ENCODE measurements around the gene SIN3A.
A peak's percentile ranks its signal among the peaks of the same experiment; 100 is the strongest.
"Not testable (repeated sequence)": the region's sequence is repeated elsewhere in the genome, so short reads cannot be mapped to it uniquely, and the experiment has no call there.

The SIN3A gene

DNA sequence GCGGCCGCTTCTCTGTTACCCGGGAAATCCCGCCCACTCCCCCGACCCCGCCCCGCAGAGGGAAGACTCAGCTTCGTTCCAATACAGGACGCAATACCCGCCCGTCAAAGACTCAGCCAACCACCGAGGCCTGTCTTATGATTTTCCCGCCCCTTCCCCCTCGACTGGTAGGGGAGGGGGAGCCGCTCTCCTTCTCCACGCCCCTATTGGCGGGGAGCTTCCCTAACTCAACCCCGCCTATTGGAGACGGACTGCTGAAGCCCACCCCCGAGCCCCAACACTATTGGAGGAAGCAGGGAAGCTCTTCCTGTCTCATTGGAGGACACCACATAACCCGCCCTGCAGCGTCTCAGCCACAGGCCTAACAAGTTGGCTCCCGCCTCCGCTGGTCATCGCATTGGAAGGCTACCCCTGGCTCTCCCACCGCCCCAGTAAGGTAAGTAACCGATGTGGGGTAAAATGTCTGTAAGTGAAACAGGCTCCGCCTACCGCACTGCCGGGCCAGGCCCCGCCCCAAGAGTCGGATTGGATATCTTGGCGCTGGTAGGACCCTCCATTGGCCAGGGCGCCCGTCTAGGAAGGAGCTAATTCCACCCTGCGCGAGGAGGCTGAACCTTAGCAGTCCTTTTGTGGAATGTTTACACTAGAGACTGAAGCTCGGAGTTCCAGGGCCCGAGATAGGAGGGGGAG is at the start of gene SIN3A:
TSS of gene SIN3A (minus strand) at position 17 of the 690 bp plus-strand sequence. CDS start 21,315 bp downstream, outside the sequence.
- DNase-seq: peak; percentile 100

DNA sequence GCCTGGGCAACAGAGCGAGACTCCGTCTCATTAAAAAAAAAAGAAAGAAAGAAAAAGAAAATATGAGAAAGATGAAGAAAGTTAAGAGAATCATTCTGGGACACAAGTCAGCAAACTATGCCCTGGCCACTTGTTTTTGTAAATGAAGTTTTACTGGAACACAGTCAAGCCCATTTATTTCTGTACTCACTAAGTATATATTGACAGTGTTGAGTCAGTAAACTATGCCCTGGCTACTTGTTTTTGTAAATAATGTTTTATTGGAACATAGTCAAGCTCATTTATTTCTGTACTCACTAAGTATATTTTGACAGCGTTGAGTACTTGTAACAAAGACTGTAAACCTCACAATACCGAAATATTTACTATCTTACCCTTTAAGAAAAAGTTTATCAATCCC is 42.2 kb upstream of the SIN3A start:
- no peak for DNase-seq

- DNase-seq: no peak
These were observed 32.5 kb upstream of the SIN3A start for GRCh38 chr15:75483961-75484360.

- DNase-seq: not testable (repeated sequence)
These were observed 32.1 kb upstream of the SIN3A start for GRCh38 chr15:75483556-75483955.

DNA sequence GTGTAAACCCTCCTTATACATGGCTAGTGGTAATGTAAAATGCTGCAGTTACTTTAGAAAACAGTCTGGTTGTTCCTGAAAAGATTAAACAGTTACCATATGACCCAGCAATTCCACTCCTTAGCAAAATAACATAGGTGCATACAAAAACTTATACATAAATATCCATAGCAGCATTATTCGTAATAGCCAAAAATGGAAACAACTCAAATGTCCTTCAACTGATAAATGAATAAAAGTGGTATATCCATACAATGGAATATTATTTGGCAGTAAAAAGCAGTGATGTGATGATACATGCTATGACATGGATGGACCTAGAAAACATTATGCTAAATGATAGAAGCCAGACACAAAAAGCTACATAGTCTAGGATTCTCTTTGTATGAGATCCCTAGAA is 31.6 kb upstream of the SIN3A start:
- no peak for DNase-seq

DNA sequence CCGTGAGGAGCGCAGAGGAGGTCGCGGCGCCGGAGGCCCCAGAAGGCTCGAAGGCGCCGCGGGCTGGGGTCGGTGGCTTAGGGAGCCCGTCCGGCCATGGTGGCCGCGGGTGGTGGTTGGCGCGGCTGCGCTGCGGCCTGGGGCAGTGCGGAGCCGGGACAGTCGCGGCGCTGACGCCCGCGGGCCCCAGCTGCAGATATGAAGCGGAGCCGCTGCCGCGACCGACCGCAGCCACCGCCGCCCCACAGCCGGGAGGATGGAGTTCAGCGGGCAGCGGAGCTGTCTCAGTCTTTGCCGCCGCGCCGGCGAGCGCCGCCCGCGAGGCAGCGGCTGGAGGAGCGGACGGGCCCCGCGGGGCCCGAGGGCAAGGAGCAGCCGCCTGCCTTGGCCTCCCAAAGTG is 29.0 kb upstream of the SIN3A start:
- not testable (repeated sequence) for DNase-seq

GRCh38 chr15:75479670-75480069 is 28.2 kb upstream of the SIN3A start:
- DNase-seq: no peak

- not testable (repeated sequence) for DNase-seq
These were observed 25.6 kb upstream of the SIN3A start for GRCh38 chr15:75477094-75477493.

- DNase-seq: no peak
These were observed 17.6 kb upstream of the SIN3A start for GRCh38 chr15:75468913-75469598.

DNA sequence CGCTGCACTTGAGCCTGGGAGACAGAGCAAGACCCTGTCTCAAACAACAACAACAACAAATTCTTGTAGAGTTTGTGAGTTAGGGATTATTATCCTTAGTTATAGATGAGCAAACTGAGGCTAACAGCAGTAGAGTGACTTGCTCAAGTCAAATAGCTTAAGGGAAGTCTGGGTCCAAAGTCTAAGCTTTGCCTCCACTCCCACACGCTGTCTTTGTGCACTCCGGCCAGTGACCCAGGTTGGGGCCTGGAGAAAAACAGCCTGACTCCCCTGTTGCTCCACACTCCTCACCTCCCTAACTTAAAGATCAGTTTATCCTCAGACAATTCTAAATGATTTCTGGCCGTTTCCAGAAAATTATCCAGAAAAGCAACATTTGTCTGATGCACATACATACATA is 9.2 kb upstream of the SIN3A start:
- no peak for DNase-seq

- no peak for DNase-seq
These were observed 8.1 kb upstream of the SIN3A start for GRCh38 chr15:75459581-75459980.

DNA sequence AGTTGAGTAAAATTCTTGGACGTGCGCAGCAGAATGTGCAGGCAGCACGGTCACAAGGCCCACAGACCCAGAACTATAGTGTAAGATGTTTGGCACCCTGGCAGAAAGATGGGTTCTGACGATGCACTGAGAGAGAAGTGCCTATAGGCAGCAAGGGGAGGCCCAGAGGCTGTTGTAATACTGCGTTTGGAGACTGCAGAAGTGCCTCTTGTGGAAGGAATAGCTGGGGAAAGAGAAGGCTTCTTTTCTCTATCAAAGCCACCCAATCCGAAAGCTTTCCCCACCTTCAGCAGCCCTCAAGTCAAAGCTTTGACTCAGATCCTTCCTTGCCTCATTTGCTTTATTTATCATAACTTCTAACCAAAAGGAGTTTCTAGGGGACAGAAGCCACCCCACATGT is 5.2 kb upstream of the SIN3A start:
- no peak for DNase-seq

- no peak for DNase-seq
These were observed 4.6 kb upstream of the SIN3A start for GRCh38 chr15:75455982-75456531.

GRCh38 chr15:75455424-75455981 is 4.0 kb upstream of the SIN3A start:
- DNase-seq: peak; percentile 92

- peak; percentile 92 for DNase-seq
These were observed 3.2 kb upstream of the SIN3A start for GRCh38 chr15:75454471-75455378.

DNA sequence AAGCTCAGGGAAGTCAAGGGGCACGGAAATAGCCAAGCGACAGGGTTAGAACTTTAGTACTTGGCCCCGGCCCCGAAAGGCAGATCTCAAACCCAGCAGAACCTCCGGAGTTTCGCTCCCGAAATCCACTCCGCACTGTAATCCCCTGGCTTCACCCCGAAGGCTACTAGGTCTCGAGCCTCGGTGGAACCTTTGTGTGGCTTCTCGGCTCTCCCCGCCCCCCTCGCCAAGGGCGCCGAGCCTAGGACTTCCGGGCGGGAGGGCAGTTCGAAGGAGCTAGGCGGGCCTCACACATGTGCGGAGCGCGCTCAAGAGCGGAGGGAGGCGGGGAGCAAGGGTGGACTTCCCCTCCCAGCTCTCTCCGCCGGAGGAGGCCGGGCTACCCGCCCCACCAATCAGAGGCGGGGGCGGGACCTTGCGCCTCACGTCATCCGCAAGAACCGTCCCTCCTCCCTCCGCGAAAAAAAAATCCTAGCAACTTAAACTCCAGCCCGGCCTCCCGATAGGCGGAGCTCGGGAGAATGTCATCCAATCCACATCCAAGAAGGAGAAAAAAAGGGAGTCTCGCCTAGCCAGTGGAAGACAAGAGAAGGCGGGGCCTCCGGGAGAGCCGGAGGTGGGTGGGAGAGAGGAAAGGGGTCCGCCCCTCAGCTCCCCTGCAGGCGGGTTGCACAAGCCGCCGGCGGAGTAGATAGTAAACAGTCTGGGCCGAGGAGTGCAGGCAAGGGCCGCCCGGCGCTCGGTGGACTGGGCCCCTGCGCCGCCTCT is 2.4 kb upstream of the SIN3A start:
- peak; percentile 99 for DNase-seq

DNA sequence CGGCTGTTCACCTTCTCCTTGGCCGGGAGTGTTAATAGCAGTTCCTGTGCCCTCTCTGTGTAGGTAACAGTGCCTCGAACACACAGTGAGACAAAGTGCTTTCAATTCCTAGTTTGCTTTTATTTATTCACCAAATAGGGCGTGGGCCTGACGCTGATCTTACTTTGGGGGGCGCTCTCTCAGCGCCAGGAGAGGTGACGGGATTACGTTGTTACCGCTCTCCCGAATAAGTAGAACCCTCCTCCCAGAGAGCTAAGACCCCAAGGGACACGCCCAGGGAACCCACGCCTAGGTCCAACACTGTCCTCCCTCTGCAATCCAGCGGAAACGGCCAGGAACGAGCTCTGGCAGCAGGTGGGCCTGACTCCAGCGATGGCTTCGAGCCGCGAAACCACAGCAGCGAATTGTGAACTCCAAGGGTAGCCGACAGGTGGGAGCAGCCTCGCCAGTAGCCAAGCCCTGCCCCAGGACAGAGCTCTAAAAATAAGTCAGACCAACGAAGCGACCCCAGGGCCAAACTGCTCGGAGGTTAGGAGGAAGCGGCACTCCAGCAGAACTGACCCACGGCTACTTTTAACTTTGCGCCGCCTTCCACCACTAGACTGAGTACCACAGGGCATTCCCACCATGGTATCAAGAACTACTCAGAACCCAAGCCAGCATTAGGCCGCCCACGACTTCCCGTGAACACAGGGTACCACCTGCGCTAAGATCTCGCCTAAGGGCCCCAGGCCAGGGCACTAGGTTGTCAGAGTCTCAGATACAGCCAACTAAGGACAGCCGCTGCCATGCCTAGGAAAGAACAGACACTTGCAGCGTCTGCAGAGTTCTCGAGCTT is 1.6 kb upstream of the SIN3A start:
- DNase-seq: peak; percentile 75

DNA sequence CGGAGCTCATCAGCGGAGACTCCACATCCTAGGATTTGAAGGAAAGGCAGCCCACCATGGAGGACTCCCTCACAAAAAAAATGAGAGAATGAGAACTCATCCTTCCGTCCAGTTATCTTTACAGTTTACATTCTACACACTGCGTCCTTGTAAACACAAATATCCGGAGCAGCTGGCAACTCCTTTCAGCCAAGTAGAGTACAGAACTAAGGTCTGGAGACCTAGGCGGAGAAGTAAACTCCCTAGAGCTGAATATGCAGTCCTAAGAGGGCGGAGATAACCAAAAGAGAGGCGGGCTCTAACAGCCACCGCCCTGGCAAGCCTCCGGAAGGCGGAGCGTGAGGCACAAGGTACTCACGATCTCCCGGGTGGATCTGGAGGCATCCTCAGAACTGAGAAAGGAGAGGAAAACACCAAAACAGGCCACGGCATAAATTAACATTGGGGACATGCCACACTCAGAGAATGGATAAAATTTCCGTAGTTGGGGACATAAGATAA is 924 bp upstream of the SIN3A start:
- DNase-seq: peak; percentile 86

GRCh38 chr15:75451202-75451673 is 252 bp downstream of the SIN3A start:
- no peak for DNase-seq

- peak; percentile 99 for DNase-seq
These were observed 936 bp downstream of the SIN3A start for GRCh38 chr15:75450307-75451201.
